ENCODE data around the gene KLF12.

Gene KLF12

DNA sequence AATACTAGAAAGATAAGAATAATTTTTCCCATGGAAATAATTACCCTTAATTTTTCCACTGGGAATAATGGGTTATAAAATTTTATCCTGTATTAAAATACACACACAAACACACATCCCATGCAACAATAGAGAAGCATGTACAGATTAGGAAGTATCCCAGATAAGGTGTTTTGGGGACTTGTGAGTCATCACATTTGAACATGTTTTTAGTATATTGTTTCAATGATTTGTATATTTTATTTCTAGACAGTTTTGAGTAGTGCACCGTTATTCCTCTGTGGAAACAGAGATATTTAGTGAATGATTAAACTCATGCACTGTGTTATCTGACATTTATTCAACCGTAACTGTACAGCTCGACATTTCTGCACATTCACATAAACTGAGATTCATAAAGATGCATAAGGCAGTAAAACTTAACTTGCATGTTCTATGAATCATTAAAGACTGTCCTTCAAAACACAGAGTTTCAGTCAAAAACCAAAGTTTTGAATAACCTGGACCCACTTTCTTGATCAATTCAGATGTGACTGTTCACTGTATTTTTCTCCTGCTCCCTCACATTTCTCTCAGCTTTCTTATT lies 30.1 kb downstream of the KLF12 start:
- H3K4me3 ChIP-seq (IDR thresholded peaks at IDR 0.05; ENCODE audit: insufficient read depth, low read depth, low read length), result no peak overlapping the region
- no peaks in the 10 kb centered on the region for H3K4me1 ChIP-seq (ENCODE audit: low read depth, poor library complexity, severe bottlenecking)
- no peaks in the 10 kb centered on the region for H3K36me3 ChIP-seq (ENCODE audit: insufficient read depth)
- H4K20me1 ChIP-seq (ENCODE audit: insufficient read depth), result no peaks in the 10 kb centered on the region
- no peaks in the 10 kb centered on the region for H3K79me2 ChIP-seq (ENCODE audit: insufficient read depth, low read depth)
- no peaks in the 10 kb centered on the region for H3K27me3 ChIP-seq (ENCODE audit: insufficient read depth, low read depth)
- TF ChIP-seq, protein P1, sequence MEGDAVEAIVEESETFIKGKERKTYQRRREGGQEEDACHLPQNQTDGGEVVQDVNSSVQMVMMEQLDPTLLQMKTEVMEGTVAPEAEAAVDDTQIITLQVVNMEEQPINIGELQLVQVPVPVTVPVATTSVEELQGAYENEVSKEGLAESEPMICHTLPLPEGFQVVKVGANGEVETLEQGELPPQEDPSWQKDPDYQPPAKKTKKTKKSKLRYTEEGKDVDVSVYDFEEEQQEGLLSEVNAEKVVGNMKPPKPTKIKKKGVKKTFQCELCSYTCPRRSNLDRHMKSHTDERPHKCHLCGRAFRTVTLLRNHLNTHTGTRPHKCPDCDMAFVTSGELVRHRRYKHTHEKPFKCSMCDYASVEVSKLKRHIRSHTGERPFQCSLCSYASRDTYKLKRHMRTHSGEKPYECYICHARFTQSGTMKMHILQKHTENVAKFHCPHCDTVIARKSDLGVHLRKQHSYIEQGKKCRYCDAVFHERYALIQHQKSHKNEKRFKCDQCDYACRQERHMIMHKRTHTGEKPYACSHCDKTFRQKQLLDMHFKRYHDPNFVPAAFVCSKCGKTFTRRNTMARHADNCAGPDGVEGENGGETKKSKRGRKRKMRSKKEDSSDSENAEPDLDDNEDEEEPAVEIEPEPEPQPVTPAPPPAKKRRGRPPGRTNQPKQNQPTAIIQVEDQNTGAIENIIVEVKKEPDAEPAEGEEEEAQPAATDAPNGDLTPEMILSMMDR (conservative IDR thresholded peaks at IDR 0.05; ENCODE audit: low read depth, low read length), result no peak
- H2AFZ ChIP-seq (ENCODE audit: low read depth), result no peak overlapping the region
- no peak overlapping the region for H3K9ac ChIP-seq
- no peak overlapping the region for H3K4me2 ChIP-seq
- H3K27ac ChIP-seq, result no peak overlapping the region

DNA sequence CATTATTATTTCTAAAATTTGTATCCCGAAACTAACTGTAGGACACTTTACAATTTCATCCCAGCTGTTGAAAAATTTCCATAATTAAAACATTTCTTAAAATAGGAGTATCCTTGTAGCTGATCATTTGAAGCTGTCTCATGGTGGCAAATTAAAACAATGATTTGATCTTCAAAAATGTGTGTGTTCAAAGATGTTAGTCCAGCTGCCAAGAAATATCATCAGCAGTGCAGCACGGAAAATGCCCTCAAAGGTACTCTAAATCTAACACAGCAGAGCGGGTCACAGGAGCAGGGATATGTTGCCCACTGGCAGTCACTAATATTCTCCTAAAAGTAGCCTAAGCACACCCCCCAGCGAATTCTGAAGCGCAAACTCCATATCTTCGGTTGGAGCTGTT lies 31.0 kb downstream of the KLF12 start:
- no peak overlapping the region for H2AFZ ChIP-seq (ENCODE audit: low read depth)
- TF ChIP-seq, protein P1 (conservative IDR thresholded peaks at IDR 0.05; ENCODE audit: low read depth, low read length), result no peak
- no peak overlapping the region for H3K4me3 ChIP-seq (IDR thresholded peaks at IDR 0.05; ENCODE audit: insufficient read depth, low read depth, low read length)
- no peaks in the 10 kb centered on the region for H3K4me1 ChIP-seq (ENCODE audit: low read depth, poor library complexity, severe bottlenecking)
- H3K27me3 ChIP-seq (ENCODE audit: insufficient read depth, low read depth), result no peaks in the 10 kb centered on the region
- no peak overlapping the region for H3K27ac ChIP-seq
- H3K9ac ChIP-seq, result no peak overlapping the region
- no peak overlapping the region for H3K4me2 ChIP-seq
- H4K20me1 ChIP-seq (ENCODE audit: insufficient read depth), result no peaks in the 10 kb centered on the region
- H3K79me2 ChIP-seq (ENCODE audit: insufficient read depth, low read depth), result no peaks in the 10 kb centered on the region
- no peaks in the 10 kb centered on the region for H3K36me3 ChIP-seq (ENCODE audit: insufficient read depth)

DNA sequence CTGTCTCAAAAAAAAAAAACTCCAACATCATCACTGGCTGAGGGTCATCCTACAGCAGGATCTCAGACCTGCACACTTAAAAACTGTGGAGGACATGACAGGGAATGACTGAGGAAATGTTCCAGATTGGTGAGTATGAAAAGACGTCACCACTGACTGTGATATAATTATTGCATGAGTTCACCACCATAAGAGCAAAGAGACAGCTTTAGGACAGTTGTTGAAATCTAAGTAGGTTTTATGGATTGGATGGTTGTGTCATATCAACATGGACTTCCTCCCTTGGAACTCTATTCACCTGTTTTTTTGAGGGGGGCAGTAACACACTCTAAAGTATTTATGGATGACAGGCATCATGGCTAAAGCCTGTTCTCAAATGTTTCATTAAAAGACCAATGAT lies 31.5 kb downstream of the KLF12 start:
- Histone ChIP-seq H3K27me3 (ENCODE audit: insufficient read depth, low read depth) (no peaks in the 10 kb centered on the region), H3K4me2 (no peak overlapping the region), H3K79me2 (ENCODE audit: insufficient read depth, low read depth) (no peaks in the 10 kb centered on the region), H3K4me3 (IDR thresholded peaks at IDR 0.05; ENCODE audit: insufficient read depth, low read depth, low read length) (no peak overlapping the region), H3K36me3 (ENCODE audit: insufficient read depth) (no peaks in the 10 kb centered on the region), H3K9ac (no peak overlapping the region), H4K20me1 (ENCODE audit: insufficient read depth) (no peaks in the 10 kb centered on the region), H3K4me1 (ENCODE audit: low read depth, poor library complexity, severe bottlenecking) (no peaks in the 10 kb centered on the region), H3K27ac (no peak overlapping the region), H2AFZ (ENCODE audit: low read depth) (no peak overlapping the region)
- TF ChIP-seq, protein P1 (conservative IDR thresholded peaks at IDR 0.05; ENCODE audit: low read depth, low read length), result no peak

DNA sequence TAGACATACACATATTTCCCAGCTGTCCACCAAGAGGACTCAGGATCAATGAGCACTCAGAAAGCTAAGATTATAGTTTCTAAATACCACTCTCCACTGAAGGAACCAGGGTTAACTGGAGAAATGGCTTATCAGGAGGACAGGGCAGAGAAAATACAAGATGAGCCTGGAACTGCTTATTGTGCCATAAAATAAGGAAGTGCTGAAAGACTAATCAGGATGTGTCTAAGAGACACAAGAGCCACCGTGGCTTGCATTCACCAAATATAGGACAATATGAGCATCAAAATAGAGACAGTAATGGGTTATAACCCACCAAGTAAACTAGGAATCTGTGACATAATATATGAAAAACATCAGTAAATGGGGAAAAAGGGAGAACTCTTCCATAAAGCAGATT lies 32.8 kb downstream of the KLF12 start:
- H4K20me1 ChIP-seq (ENCODE audit: insufficient read depth), result no peaks in the 10 kb centered on the region
- H3K4me3 ChIP-seq (IDR thresholded peaks at IDR 0.05; ENCODE audit: insufficient read depth, low read depth, low read length), result no peak overlapping the region
- no peaks in the 10 kb centered on the region for H3K4me1 ChIP-seq (ENCODE audit: low read depth, poor library complexity, severe bottlenecking)
- H3K9ac ChIP-seq, result no peak overlapping the region
- TF ChIP-seq, protein P1 (conservative IDR thresholded peaks at IDR 0.05; ENCODE audit: low read depth, low read length), result no peak
- no peak overlapping the region for H3K4me2 ChIP-seq
- H3K36me3 ChIP-seq (ENCODE audit: insufficient read depth), result no peaks in the 10 kb centered on the region
- H3K27me3 ChIP-seq (ENCODE audit: insufficient read depth, low read depth), result no peaks in the 10 kb centered on the region
- H3K27ac ChIP-seq, result no peak overlapping the region
- H2AFZ ChIP-seq (ENCODE audit: low read depth), result no peak overlapping the region
- no peaks in the 10 kb centered on the region for H3K79me2 ChIP-seq (ENCODE audit: insufficient read depth, low read depth)
